SK-N-SH treated with all-trans-retinoic acid at 6 μM for 48 hours (cell line): ENCODE data around the gene BCAP29.

Experiments used
- ARNTL ChIP-seq: fragments of 450-650 bp; formaldehyde crosslinking; IDR thresholded peaks from 2 replicates; pipeline ENCODE4 v1.5.0; 2020; ENCODE audit warnings: low read depth, mild to moderate bottlenecking, moderate library complexity, borderline replicate concordance
- CSDC2 ChIP-seq: fragments of 250-450 bp; sonication (Bioruptor Pico); IDR thresholded peaks from 2 replicates; pipeline ENCODE4 v1.5.0; 2020; ENCODE audit warnings: mild to moderate bottlenecking, moderate library complexity
- ESRRG ChIP-seq: fragments of 250-450 bp; sonication (Bioruptor Pico); IDR thresholded peaks from 2 replicates; pipeline ENCODE4 v1.6.1; 2021; ENCODE audit warnings: mild to moderate bottlenecking
- GLIS3 ChIP-seq: fragments of 250-450 bp; sonication (Bioruptor Pico); IDR thresholded peaks from 2 replicates; pipeline ENCODE4 v1.5.0; 2020; ENCODE audit warnings: mild to moderate bottlenecking, moderate library complexity
- PPARA ChIP-seq: fragments of 250-450 bp; sonication (Bioruptor Pico); IDR thresholded peaks from 2 replicates; pipeline ENCODE4 v1.5.0; 2020; ENCODE audit warnings: mild to moderate bottlenecking, borderline replicate concordance
- RARB ChIP-seq: fragments of 250-450 bp; sonication (Bioruptor Pico); IDR thresholded peaks from 2 replicates; pipeline ENCODE4 v1.8.0; 2021; ENCODE audit warnings: mild to moderate bottlenecking, moderate library complexity
- TOX ChIP-seq: fragments of 250-450 bp; sonication (Bioruptor Pico); IDR thresholded peaks from 2 replicates; pipeline ENCODE4 v1.8.0; 2021; ENCODE audit warnings: mild to moderate bottlenecking, moderate library complexity, borderline replicate concordance
- ZFP3 ChIP-seq: fragments of 250-450 bp; sonication (Bioruptor Pico); IDR thresholded peaks from 2 replicates; pipeline ENCODE4 v1.5.0; 2020; ENCODE audit warnings: mild to moderate bottlenecking, moderate library complexity
- ZNF70 ChIP-seq: fragments of 450-650 bp; formaldehyde crosslinking; IDR thresholded peaks from 2 replicates; pipeline ENCODE4 v1.5.0; 2020; ENCODE audit warnings: mild to moderate bottlenecking, moderate library complexity
- ZNF8 ChIP-seq: fragments of 450-650 bp; formaldehyde crosslinking; IDR thresholded peaks from 2 replicates; pipeline ENCODE4 v1.5.0; 2020; ENCODE audit warnings: mild to moderate bottlenecking, moderate library complexity
- TF ChIP-seq, protein P1 (sequence below): fragments of 250-450 bp; sonication (Bioruptor Pico); IDR thresholded peaks from 2 replicates; pipeline ENCODE4 v1.8.0; 2020; ENCODE audit warnings: mild to moderate bottlenecking, moderate library complexity, borderline replicate concordance
- TF ChIP-seq, protein P2 (sequence below): fragments of 250-450 bp; sonication (Bioruptor Pico); IDR thresholded peaks from 2 replicates; pipeline ENCODE4 v1.5.0; 2020; ENCODE audit warnings: mild to moderate bottlenecking, moderate library complexity

DNA sequence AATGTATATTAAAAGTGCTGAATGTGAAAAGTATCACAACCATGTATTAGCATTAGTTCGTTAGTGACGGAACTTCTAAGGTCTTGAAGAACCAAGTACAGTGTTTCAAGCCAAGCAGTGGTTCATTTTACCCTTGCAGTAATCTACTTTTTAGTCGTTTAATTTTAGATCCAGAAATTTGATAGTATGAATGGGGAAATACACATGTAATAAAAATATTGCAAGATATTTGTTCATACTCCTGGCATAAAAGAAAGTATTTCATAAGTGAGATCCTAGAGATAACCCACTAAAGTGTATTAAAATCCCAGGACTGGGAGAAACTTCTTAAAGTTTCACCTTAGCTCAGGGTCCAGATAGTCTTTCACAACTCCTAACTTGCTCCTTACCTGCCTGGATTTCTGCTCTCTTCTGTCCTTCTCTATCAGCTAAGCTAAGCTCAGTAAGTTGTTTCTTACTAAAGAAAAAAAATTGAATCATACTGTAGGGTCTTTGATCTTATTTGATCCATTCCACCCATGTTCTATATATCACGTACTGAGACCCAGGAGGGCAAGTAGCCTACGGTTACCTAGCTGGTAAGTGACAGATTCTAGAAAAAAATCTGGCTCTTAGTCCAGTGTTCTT is 1.5 kb downstream of the BCAP29 start:
- TF ChIP-seq, protein P1, sequence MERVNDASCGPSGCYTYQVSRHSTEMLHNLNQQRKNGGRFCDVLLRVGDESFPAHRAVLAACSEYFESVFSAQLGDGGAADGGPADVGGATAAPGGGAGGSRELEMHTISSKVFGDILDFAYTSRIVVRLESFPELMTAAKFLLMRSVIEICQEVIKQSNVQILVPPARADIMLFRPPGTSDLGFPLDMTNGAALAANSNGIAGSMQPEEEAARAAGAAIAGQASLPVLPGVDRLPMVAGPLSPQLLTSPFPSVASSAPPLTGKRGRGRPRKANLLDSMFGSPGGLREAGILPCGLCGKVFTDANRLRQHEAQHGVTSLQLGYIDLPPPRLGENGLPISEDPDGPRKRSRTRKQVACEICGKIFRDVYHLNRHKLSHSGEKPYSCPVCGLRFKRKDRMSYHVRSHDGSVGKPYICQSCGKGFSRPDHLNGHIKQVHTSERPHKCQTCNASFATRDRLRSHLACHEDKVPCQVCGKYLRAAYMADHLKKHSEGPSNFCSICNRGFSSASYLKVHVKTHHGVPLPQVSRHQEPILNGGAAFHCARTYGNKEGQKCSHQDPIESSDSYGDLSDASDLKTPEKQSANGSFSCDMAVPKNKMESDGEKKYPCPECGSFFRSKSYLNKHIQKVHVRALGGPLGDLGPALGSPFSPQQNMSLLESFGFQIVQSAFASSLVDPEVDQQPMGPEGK (CRISPR knock-in tag) = no peak
- TF ChIP-seq RARB (CRISPR knock-in tag) (no peak), GLIS3 (CRISPR knock-in tag) (no peak), ARNTL (no peak), ESRRG (no peak), PPARA (no peak), TOX (CRISPR knock-in tag) (no peak), CSDC2 (CRISPR knock-in tag) (no peak), ZNF70 (no peak), ZNF8 (CRISPR knock-in tag) (no peak), ZFP3 (no peak)
- TF ChIP-seq, protein P2, sequence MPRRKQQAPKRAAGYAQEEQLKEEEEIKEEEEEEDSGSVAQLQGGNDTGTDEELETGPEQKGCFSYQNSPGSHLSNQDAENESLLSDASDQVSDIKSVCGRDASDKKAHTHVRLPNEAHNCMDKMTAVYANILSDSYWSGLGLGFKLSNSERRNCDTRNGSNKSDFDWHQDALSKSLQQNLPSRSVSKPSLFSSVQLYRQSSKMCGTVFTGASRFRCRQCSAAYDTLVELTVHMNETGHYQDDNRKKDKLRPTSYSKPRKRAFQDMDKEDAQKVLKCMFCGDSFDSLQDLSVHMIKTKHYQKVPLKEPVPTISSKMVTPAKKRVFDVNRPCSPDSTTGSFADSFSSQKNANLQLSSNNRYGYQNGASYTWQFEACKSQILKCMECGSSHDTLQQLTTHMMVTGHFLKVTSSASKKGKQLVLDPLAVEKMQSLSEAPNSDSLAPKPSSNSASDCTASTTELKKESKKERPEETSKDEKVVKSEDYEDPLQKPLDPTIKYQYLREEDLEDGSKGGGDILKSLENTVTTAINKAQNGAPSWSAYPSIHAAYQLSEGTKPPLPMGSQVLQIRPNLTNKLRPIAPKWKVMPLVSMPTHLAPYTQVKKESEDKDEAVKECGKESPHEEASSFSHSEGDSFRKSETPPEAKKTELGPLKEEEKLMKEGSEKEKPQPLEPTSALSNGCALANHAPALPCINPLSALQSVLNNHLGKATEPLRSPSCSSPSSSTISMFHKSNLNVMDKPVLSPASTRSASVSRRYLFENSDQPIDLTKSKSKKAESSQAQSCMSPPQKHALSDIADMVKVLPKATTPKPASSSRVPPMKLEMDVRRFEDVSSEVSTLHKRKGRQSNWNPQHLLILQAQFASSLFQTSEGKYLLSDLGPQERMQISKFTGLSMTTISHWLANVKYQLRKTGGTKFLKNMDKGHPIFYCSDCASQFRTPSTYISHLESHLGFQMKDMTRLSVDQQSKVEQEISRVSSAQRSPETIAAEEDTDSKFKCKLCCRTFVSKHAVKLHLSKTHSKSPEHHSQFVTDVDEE (CRISPR knock-in tag) = no peak
